Adrenal gland (tissue), 12 donors: ENCODE measurements around the gene GSPT1. TPM values are rescaled to one million over a fixed set of nuclear protein-coding genes. Genes with fewer than 3 reads are reported as not detected.
A peak's percentile ranks its signal among the peaks of the same experiment; 100 is the strongest.

ENCODE experiments used
- DNase-seq, 7 donors: peaks; one replicate each; pipeline ENCODE4 v3.0.0-alpha.2; 2019 to 2020
- H3K27ac ChIP-seq, 5 donors: fragments of 200-600 bp; sonication (generic) in 4 of 5; 1 replicate in 3 of 5; 2 replicates in 2 of 5; pipeline versions ENCODE4 v1.5.1 to v1.8.0; 2016 to 2020; ENCODE audit warnings: mild to moderate bottlenecking in 1 of 5
- H3K27me3 ChIP-seq: fragments of 200-600 bp; 2 replicates; pipeline ENCODE4 v1.8.0; 2021
- H3K36me3 ChIP-seq, 2 donors: fragments of 200-600 bp; replicated peaks in 1 of 2; 1 replicate in 1 of 2; 2 replicates in 1 of 2; pipeline versions ENCODE4 v1.5.1 to v1.8.0; 2018 to 2022
- H3K4me1 ChIP-seq, 2 donors: fragments of 200-600 bp; replicated peaks in 1 of 2; 1 replicate in 1 of 2; 2 replicates in 1 of 2; pipeline versions ENCODE4 v1.5.1 to v1.8.0; 2018 to 2021
- H3K4me3 ChIP-seq, 4 donors: fragments of 200-600 bp; sonication (generic) in 3 of 4; one replicate each; pipeline ENCODE4 v1.5.1; 2016 to 2018
- H3K9me3 ChIP-seq, 3 donors: fragments of 200-600 bp; sonication (generic) in 1 of 3; replicated peaks in 1 of 3; 1 replicate in 2 of 3; 2 replicates in 1 of 3; pipeline versions ENCODE4 v1.5.1 to v1.8.0; 2016 to 2021
- POLR2A ChIP-seq, 2 donors: fragments of 450-650 bp; IDR thresholded peaks; one replicate each; pipeline ENCODE4 v1.6.1; 2017; ENCODE audit warnings: antibody characterized with exemption in 2 of 2, mild to moderate bottlenecking in 2 of 2, moderate library complexity in 1 of 2
- WGBS, 4 donors: extraction: QIAGEN DNeasy Blood & Tissue Kit in 2 of 4; methylation state at CpG; one replicate each; pipeline versions ENCODE4 v1.1.5 to v1.1.7; 2013 to 2017; 5-methylcytosine and 5-hydroxymethylcytosine counted together
- intact Hi-C, 2 donors: fragments of 100-400 bp; cut with DNase I; formaldehyde crosslinking; loops; one replicate each; pipeline versions ENCODE4 v1.14.1 to v1.15.0; 2022 to 2023
- polyA plus RNA-seq, 3 donors: library from polyadenylated mRNA; stranded (reverse); fragments of 200-250 nt in 2 of 3; fragments of 350-450 nt in 1 of 3; fragmentation: Illumina TruSeq in 1 of 3; extraction: RNeasy Lipid Tissue Mini Kit (QIAGEN cat#74804) in 1 of 3; gene quantifications; one replicate each; pipeline ENCODE4 v1.2.3, GENCODE V29; 2013 to 2014
- total RNA-seq, 9 donors: library from RNA; depleted of rRNA in 4 of 9; stranded (reverse); fragments of >200 nt in 4 of 9; fragments of 120-200 nt in 1 of 9; fragmentation: NEBNext Ultra II Directional in 1 of 9; extraction: Animal tissue kit (Norgen Biotek cat#: 25700) in 1 of 9; gene quantifications; one replicate each; pipeline versions ENCODE4 v1.1.0 to v1.2.4, GENCODE V29; 2013 to 2023
- TF ChIP-seq, protein P1 (sequence below), 6 experiments: fragments of 450-650 bp in 4 of 6; fragments of 200-600 bp in 2 of 6; sonication (generic) in 1 of 6; IDR thresholded peaks; 1 replicate in 5 of 6; 2 replicates in 1 of 6; pipeline versions ENCODE4 v1.5.1 to v1.8.0; 2016 to 2021; ENCODE audit warnings: antibody characterized with exemption in 6 of 6, mild to moderate bottlenecking in 2 of 6, moderate library complexity in 1 of 6
- donor health status: healthy with polysubstance abuse.
- donor health status: Bipolar disorder and iron deficiency.
- donor health status: DM: yes; HTN: yes; CAD: no.
- donor health status: DM: no; HTN: no; CAD: no.
- donor health status: DM: no; HTN: no; CAD: no.
- donor health status: DM: yes; HTN: yes; CAD: no.

Gene GSPT1
- total and polyA plus RNA-seq, 12 donors = 21.1 to 246 (median 98.3) TPM

DNA sequence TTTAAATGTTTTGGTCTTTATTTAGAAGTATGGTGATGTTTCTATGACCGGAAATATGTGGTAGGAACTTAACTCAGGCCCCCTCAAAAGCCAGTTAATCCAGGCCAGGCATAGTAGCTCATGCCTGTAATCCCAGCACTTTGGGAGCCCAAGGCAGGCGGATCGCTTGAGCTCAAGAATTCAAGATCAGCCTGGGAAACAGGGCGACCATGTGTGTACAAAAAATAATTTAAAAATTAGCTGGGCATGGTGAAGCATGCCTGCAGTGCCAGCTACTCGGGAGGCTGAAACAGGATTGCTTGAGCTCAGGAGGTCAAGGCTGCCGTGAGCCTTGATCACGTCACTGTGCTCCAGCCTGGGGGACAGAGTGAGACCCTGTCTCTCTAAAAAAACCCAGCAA, 74.7 kb downstream of the GSPT1 start:
- H3K4me1 ChIP-seq = no peaks in the 10 kb centered on the region
- no peak overlapping the region for H3K27ac ChIP-seq
- TF ChIP-seq POLR2A (IDR thresholded peaks at IDR 0.05) = no peak
- TF ChIP-seq, protein P1, sequence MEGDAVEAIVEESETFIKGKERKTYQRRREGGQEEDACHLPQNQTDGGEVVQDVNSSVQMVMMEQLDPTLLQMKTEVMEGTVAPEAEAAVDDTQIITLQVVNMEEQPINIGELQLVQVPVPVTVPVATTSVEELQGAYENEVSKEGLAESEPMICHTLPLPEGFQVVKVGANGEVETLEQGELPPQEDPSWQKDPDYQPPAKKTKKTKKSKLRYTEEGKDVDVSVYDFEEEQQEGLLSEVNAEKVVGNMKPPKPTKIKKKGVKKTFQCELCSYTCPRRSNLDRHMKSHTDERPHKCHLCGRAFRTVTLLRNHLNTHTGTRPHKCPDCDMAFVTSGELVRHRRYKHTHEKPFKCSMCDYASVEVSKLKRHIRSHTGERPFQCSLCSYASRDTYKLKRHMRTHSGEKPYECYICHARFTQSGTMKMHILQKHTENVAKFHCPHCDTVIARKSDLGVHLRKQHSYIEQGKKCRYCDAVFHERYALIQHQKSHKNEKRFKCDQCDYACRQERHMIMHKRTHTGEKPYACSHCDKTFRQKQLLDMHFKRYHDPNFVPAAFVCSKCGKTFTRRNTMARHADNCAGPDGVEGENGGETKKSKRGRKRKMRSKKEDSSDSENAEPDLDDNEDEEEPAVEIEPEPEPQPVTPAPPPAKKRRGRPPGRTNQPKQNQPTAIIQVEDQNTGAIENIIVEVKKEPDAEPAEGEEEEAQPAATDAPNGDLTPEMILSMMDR (IDR thresholded peaks at IDR 0.05) = no peak
- H3K36me3 ChIP-seq = peaks cover 0 to 92% of the 10 kb centered on the region in 2 donors
- H3K27me3 ChIP-seq = no peaks in the 10 kb centered on the region
- no peak overlapping the region for H3K4me3 ChIP-seq
- H3K9me3 ChIP-seq = no peaks in the 10 kb centered on the region
- intact Hi-C loops = no loop called here
- WGBS, 4 donors = 76 to 86% (median 80%) methylated on average over 7 of the region's 7 CpGs
- no peak for DNase-seq

DNA sequence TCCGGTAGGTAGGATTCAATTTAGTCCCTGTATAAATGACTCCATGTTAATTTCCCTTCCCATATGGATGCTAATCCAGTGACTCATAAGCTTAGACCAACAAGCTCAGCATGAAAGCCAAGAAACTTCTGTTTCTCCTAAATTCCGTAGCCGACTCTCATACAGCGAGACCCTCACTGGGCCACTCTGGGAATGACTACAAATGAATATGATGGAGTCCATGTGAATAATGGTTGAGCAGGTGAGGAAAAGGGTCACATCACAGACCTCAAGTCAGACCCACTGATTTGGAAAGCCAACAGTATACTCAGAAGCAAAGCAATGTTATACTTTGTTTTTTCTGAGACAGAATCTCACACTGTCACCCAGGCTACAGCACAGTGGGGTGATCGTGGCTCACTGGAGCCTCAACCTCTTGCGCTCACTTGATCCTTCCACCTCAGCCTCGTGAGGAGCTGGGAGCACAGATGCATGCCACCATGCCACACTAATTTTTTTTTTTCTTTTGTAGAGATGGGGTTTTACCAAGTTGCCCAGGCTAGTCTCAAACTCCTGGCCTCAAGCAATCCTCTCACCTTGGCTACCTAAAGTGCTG, 79.0 kb downstream of the GSPT1 start:
- 91 to 97% (median 94%) methylated on average over 7 of the region's 7 CpGs for WGBS, 4 donors
- Histone ChIP-seq H3K9me3 (no peaks in the 10 kb centered on the region), H3K4me1 (no peaks in the 10 kb centered on the region), H3K27ac (no peak overlapping the region), H3K4me3 (no peak overlapping the region), H3K36me3 (peaks cover 0 to 52% of the 10 kb centered on the region in 2 donors), H3K27me3 (no peaks in the 10 kb centered on the region)
- TF ChIP-seq, protein P1 (IDR thresholded peaks at IDR 0.05) = no peak
- no peak for TF ChIP-seq POLR2A (IDR thresholded peaks at IDR 0.05)
- no peak for DNase-seq
- intact Hi-C loops = no loop called here

DNA sequence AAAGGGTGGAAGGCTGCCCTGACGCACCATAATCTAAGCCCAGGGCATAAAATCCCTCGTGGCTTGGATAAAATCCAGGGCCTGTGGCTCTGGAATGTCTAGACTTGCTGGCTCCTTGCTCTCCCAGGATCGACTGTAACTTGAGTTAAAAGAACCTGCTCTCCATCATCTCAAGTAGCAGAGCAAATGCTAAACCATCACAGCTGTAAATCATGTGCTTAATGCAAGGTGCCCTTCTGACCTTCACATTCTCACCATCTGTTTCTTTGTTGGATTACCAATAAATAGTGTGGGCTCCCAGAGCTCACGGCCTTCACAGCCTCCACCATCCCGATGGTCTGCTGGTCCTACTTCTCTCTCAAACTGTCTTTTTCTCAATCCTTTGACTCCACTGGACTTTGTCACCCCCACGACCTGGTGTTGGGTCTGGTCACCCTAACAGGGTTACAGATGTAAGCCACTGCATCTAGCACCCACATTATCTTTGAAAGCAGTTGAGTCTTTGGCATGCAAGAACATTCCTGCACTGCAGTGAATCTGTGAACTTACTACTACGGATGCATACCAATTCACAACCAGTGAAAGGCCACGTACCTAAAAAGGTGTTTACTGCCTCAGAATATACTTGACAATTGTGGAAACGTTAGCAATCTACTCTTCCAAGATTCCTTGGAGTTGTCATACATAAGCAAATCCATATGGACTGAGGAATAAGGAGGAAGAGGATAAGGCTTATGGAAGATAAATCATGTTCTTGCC, 79.7 kb downstream of the GSPT1 start:
- TF ChIP-seq, protein P1 (IDR thresholded peaks at IDR 0.05) = no peak
- no peak for TF ChIP-seq POLR2A (IDR thresholded peaks at IDR 0.05)
- H3K27ac ChIP-seq = no peak overlapping the region
- no peaks in the 10 kb centered on the region for H3K27me3 ChIP-seq
- H3K36me3 ChIP-seq = peaks cover 0 to 45% of the 10 kb centered on the region in 2 donors
- no peaks in the 10 kb centered on the region for H3K9me3 ChIP-seq
- no peaks in the 10 kb centered on the region for H3K4me1 ChIP-seq
- intact Hi-C loops = no loop called here
- H3K4me3 ChIP-seq = no peak overlapping the region
- peak in 1 of 7 donors; percentile 8 for DNase-seq
- 51 to 75% (median 59%) methylated on average over 9 of the region's 9 CpGs for WGBS, 4 donors

DNA sequence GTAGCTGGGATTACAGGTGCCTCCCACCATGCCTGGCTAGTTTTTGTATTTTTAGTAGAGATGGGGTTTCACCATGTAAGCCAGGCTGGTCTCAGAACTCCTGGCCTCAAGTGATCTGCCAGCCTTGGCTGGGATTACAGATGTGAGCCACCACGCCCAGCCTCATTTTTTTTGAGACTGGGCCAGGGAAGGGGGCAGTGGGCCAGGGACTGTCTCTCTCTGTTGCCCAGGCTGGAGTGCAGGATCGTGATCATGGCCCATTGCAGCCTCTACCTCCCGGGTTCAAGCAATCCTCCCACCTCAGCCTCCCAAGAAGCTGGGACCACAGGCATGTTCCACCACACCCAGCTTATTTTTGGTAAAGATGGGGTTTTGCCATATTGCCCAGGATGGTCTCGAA, 80.4 kb downstream of the GSPT1 start:
- peaks cover 0 to 38% of the 10 kb centered on the region in 2 donors for H3K36me3 ChIP-seq
- H3K4me3 ChIP-seq = no peak overlapping the region
- WGBS, 4 donors = 75 to 87% (median 84%) methylated on average over 4 of the region's 4 CpGs
- no peak for TF ChIP-seq POLR2A (IDR thresholded peaks at IDR 0.05)
- TF ChIP-seq, protein P1 (IDR thresholded peaks at IDR 0.05) = no peak
- H3K9me3 ChIP-seq = no peaks in the 10 kb centered on the region
- intact Hi-C loops = no loop called here
- DNase-seq = no peak
- H3K27me3 ChIP-seq = no peaks in the 10 kb centered on the region
- H3K27ac ChIP-seq = no peak overlapping the region
- H3K4me1 ChIP-seq = no peaks in the 10 kb centered on the region
